T-cell (primary cell): Measurements from ENCODE around the gene BCL10. TPM values are rescaled to one million over a fixed set of nuclear protein-coding genes. Genes with fewer than 3 reads are reported as not detected.

ENCODE experiments used
- ATAC-seq, 4 experiments: fragments of 200-7000 bp in 3 of 4; fragments of 150-1000 bp in 1 of 4; cut with Tn5 transposase; replicated peaks in 1 of 4; 1 replicate in 3 of 4; 2 replicates in 1 of 4; pipeline ENCODE4 v1.10.0; 2021; ENCODE audit warnings: moderate library complexity in 3 of 4, mild to moderate bottlenecking in 2 of 4, moderate number of reproducible peaks in 1 of 4
- CTCF ChIA-PET, 2 donors: fragments of 300-600 bp; sonication (Branson Sonifier 250); formaldehyde crosslinking; loops; one replicate each; lab custom pipeline; 2022; ENCODE audit warnings: antibody characterized with exemption in 2 of 2; lab: Charles Lee
- POLR2A ChIA-PET, 2 donors: fragments of 300-600 bp; sonication (Branson Sonifier 250); formaldehyde crosslinking; loops; one replicate each; lab custom pipeline; 2022; ENCODE audit warnings: antibody characterized with exemption in 2 of 2; lab: Charles Lee
- DNase-seq, 35 experiments: peaks; one replicate each; pipeline versions ENCODE4 v3.0.0 to v3.0.0-alpha.2; 2013 to 2023
- H3K27ac ChIP-seq: one replicate; pipeline ENCODE4 v1.5.1; 2013; ENCODE audit warnings: low read length
- H3K27me3 ChIP-seq, 2 experiments: replicated peaks in 1 of 2; 1 replicate in 1 of 2; 2 replicates in 1 of 2; pipeline versions ENCODE4 v1.6.1 to v1.7.0; 2013; ENCODE audit warnings: low read length in 1 of 2, mixed read lengths in 1 of 2; ENCODE audit not compliant: control insufficient read depth in 2 of 2, insufficient read depth in 2 of 2; ENCODE audit errors: extremely low read depth in 1 of 2
- H3K36me3 ChIP-seq, 2 donors: 1 replicate in 1 of 2; 2 replicates in 1 of 2; pipeline versions ENCODE4 v1.6.1 to v1.7.0; 2013; ENCODE audit warnings: low read length in 1 of 2; ENCODE audit not compliant: control insufficient read depth in 2 of 2, insufficient read depth in 1 of 2; ENCODE audit errors: extremely low read depth in 1 of 2
- H3K4me1 ChIP-seq, 2 experiments: 1 replicate in 1 of 2; 2 replicates in 1 of 2; pipeline versions ENCODE4 v1.6.1 to v1.7.0; 2013; ENCODE audit warnings: low read length in 2 of 2, mixed read lengths in 1 of 2; ENCODE audit not compliant: insufficient read depth in 2 of 2, control insufficient read depth in 1 of 2; ENCODE audit errors: extremely low read depth in 1 of 2
- H3K4me3 ChIP-seq, 2 donors: 1 replicate in 1 of 2; 2 replicates in 1 of 2; pipeline versions ENCODE4 v1.5.1 to v1.7.0; 2013; ENCODE audit warnings: mild to moderate bottlenecking in 2 of 2, low read length in 1 of 2, moderate library complexity in 1 of 2; ENCODE audit not compliant: control insufficient read depth in 1 of 2; ENCODE audit errors: extremely low read depth in 1 of 2
- H3K9me3 ChIP-seq: 2 replicates; pipeline ENCODE4 v1.7.0; 2013
- H3K27ac Mint-ChIP-seq, 2 donors: one replicate each; pipeline ENCODE4 v1.8.0; 2020 to 2021; ENCODE audit warnings: mild to moderate bottlenecking in 2 of 2, mixed read lengths in 2 of 2
- H3K27me3 Mint-ChIP-seq, 2 donors: one replicate each; pipeline ENCODE4 v1.8.0; 2021 to 2022; ENCODE audit warnings: mixed read lengths in 2 of 2
- H3K36me3 Mint-ChIP-seq: one replicate; pipeline ENCODE4 v1.8.0; 2021; ENCODE audit warnings: mixed read lengths
- H3K4me1 Mint-ChIP-seq, 3 donors: one replicate each; pipeline ENCODE4 v1.8.0; 2020 to 2022; ENCODE audit warnings: mixed read lengths in 3 of 3, mild to moderate bottlenecking in 1 of 3
- H3K4me3 Mint-ChIP-seq, 3 donors: one replicate each; pipeline ENCODE4 v1.8.0; 2020 to 2022; ENCODE audit warnings: mild to moderate bottlenecking in 3 of 3, mixed read lengths in 3 of 3, moderate library complexity in 3 of 3
- H3K9me3 Mint-ChIP-seq, 3 donors: one replicate each; pipeline ENCODE4 v1.8.0; 2020 to 2022; ENCODE audit warnings: mixed read lengths in 3 of 3
- WGBS: methylation state at CpG from one replicate; pipeline ENCODE4 v1.1.5; 2013; ENCODE audit warnings: missing lambda C conversion rate; ENCODE audit not compliant: insufficient coverage; 5-methylcytosine and 5-hydroxymethylcytosine counted together
- total RNA-seq, 35 experiments: library from RNA in 6 of 35; stranded (reverse) in 6 of 35; fragments of 120-200 nt in 1 of 35; gene quantifications; one replicate each; pipeline versions ENCODE4 v1.2.1 to v1.2.4 and lab custom pipeline; 2013 to 2026

The BCL10 gene
- total RNA-seq, 5 donors from 2014 or later (not counting 1 experiment from before 2014, with no cell fraction given): 25.8 to 40.0 (median 28.0) TPM

DNA sequence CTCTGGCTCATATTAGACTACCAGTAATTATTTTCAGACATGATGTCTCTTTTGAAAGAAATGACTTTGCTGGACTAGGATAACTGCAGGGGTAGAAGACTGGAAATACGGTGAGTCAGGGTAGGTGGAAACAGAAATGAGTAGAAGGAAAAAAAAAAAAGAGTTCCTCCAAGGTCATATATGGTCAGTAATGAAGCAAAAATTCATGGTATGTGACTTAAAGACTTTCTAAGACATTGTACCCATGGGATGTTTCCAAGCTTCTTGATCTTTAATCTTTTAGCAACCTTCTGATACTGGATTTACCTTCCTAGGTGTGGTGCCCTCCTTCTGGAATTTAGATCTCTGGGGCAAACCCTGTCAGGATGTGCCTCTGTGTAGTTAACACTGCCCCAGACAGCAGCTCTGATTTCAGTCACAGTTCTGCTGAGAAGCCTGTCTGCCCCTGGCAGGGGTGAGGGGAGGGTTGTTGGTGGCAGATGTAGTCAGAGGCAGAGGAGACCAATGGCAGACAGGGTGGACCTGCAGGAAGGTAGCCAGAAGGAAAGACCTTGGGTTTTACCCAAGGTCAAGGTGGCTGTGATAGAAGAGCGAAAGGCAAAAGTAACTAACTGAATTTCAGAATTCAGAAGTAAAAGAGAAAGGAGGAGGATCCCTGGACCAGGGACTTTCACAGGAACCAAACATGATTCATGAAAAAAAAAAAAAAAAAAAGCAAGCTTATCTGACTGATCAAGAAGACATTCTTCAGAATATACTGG lies 44.1 kb upstream of the BCL10 start:
- peaks cover 2 to 5% of the 10 kb centered on the region in 2 experiments for H3K27me3 ChIP-seq
- no peak overlapping the region for H3K4me3 ChIP-seq
- CTCF ChIA-PET: interaction anchor here in 1 of 2 donors (0.6 kb wide), 1 partner anchor 43 kb away, joined by 3 read pairs; no protein-coding TSS in a partner anchor
- Mint-ChIP-seq H3K9me3 (no peaks in the 10 kb centered on the region), H3K27ac (no peak overlapping the region), H3K27me3 (peaks cover 20 to 32% of the 10 kb centered on the region in 2 donors), H3K4me1 (peaks cover 0 to 2% (median 0%) of the 10 kb centered on the region in 3 donors), H3K36me3 (no peaks in the 10 kb centered on the region), H3K4me3 (no peak overlapping the region)
- no peaks in the 10 kb centered on the region for H3K36me3 ChIP-seq
- DNase-seq (no peak), ATAC-seq (no peak)
- POLR2A ChIA-PET: interaction anchor here (0.5 to 0.7 kb wide), 4 partner anchors 11 to 1047 kb away, joined by 3 to 8 read pairs (median 5); no protein-coding TSS in a partner anchor
- 11% methylated on average over 1 of the region's 2 CpGs for WGBS
- no peaks in the 10 kb centered on the region for H3K9me3 ChIP-seq
- no peaks in the 10 kb centered on the region for H3K4me1 ChIP-seq
- H3K27ac ChIP-seq: no peak overlapping the region

DNA sequence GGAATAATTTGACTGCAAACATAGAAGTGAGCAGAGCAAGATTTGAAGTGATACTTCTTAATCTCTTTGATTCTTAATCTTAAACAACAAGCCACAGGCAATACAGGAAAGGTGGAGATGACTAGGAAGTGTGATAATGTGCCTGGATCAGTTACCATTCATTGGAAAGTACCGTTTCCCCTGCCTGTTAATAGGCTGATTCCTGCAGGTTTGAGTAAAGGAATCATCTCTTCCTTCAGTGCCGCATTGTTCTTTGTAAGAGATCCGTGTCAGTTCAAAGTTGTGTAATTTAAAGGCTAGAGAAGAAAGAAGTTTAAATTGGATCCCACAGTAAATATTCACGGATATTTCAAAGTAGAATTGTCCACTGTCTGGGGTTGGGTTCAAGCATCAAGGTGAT lies 43.5 kb upstream of the BCL10 start:
- H3K9me3 ChIP-seq: no peaks in the 10 kb centered on the region
- CTCF ChIA-PET: no interaction called here
- H3K4me1 Mint-ChIP-seq: peaks cover 0 to 2% (median 0%) of the 10 kb centered on the region in 3 donors
- H3K27me3 ChIP-seq: peaks cover 2 to 5% of the 10 kb centered on the region in 2 experiments
- no peak overlapping the region for H3K27ac ChIP-seq
- H3K9me3 Mint-ChIP-seq: no peaks in the 10 kb centered on the region
- H3K27ac Mint-ChIP-seq: no peak overlapping the region
- POLR2A ChIA-PET: interaction anchor here in 1 of 2 donors (0.5 kb wide), 1 partner anchor 10 kb away, joined by 3 read pairs; no protein-coding TSS in a partner anchor
- H3K36me3 Mint-ChIP-seq: no peaks in the 10 kb centered on the region
- peaks cover 20 to 32% of the 10 kb centered on the region in 2 donors for H3K27me3 Mint-ChIP-seq
- ATAC-seq (no peak), DNase-seq (no peak)
- 40% methylated on average over 1 of the region's 4 CpGs for WGBS
- no peak overlapping the region for H3K4me3 Mint-ChIP-seq
- no peaks in the 10 kb centered on the region for H3K36me3 ChIP-seq
- H3K4me3 ChIP-seq: no peak overlapping the region
- no peaks in the 10 kb centered on the region for H3K4me1 ChIP-seq

DNA sequence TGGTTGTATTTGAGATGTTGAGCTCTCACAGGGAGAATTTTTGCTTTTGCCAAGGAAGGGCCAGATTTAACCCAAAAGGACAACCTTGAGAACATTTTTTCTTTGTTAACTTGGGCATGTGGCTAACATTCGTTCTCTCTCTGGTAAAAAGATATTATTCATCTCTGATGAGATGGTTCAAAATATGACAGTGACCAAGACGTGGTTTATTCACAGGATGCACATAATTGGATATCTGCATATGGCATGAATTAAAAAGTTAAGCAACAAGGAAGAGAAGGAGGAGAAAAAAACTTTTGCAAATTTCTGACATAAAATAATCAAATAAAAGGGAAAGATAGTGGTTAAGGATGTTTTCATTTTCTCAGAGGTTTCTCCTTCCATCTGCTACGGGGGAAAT lies 43.1 kb upstream of the BCL10 start:
- H3K9me3 ChIP-seq: no peaks in the 10 kb centered on the region
- Mint-ChIP-seq H3K9me3 (no peaks in the 10 kb centered on the region), H3K27me3 (peaks cover 20 to 34% of the 10 kb centered on the region in 2 donors), H3K4me1 (peaks cover 0 to 2% (median 0%) of the 10 kb centered on the region in 3 donors), H3K27ac (no peak overlapping the region), H3K4me3 (no peak overlapping the region), H3K36me3 (no peaks in the 10 kb centered on the region)
- WGBS: no CpG with 5 or more reads among the region's 3 CpGs
- ChIA-PET POLR2A (interaction anchor here in 1 of 2 donors (0.5 kb wide), 1 partner anchor 10 kb away, joined by 3 read pairs; no protein-coding TSS in a partner anchor), CTCF (no interaction called here)
- no peaks in the 10 kb centered on the region for H3K4me1 ChIP-seq
- H3K4me3 ChIP-seq: no peak overlapping the region
- H3K27me3 ChIP-seq: peaks cover 2 to 5% of the 10 kb centered on the region in 2 experiments
- ATAC-seq: no peak
- no peak overlapping the region for H3K27ac ChIP-seq
- no peak for DNase-seq
- no peaks in the 10 kb centered on the region for H3K36me3 ChIP-seq

DNA sequence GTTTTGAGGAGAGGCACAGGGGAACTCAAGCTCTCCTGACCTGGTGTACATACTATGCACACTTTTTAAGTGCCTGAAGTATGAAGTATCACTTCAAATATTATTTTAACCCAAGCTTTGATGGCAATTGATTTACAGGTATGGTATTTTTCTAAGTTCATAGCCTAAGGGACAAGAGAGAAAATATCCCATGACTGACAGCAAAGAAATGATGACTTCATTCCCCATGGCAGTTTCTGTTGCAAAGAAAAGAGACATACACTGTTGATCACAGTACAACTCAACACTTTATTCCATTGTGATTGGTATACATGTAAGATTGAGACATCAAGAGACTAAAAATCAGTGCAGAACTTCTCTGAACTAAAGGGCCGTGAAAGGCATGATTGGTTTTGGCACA lies 41.8 kb upstream of the BCL10 start:
- no peak overlapping the region for H3K4me3 Mint-ChIP-seq
- Histone ChIP-seq H3K9me3 (no peaks in the 10 kb centered on the region), H3K4me3 (no peak overlapping the region), H3K36me3 (no peaks in the 10 kb centered on the region), H3K27ac (no peak overlapping the region), H3K4me1 (no peaks in the 10 kb centered on the region), H3K27me3 (peaks cover 2 to 8% of the 10 kb centered on the region in 2 experiments)
- H3K27ac Mint-ChIP-seq: no peak overlapping the region
- ATAC-seq (no peak), DNase-seq (no peak)
- POLR2A ChIA-PET: no interaction called here
- H3K36me3 Mint-ChIP-seq: no peaks in the 10 kb centered on the region
- no peaks in the 10 kb centered on the region for H3K9me3 Mint-ChIP-seq
- peaks cover 27 to 38% of the 10 kb centered on the region in 2 donors for H3K27me3 Mint-ChIP-seq
- CTCF ChIA-PET: no interaction called here
- no CpG with 5 or more reads among the region's 1 CpG for WGBS
- peaks cover 0 to 2% (median 0%) of the 10 kb centered on the region in 3 donors for H3K4me1 Mint-ChIP-seq

DNA sequence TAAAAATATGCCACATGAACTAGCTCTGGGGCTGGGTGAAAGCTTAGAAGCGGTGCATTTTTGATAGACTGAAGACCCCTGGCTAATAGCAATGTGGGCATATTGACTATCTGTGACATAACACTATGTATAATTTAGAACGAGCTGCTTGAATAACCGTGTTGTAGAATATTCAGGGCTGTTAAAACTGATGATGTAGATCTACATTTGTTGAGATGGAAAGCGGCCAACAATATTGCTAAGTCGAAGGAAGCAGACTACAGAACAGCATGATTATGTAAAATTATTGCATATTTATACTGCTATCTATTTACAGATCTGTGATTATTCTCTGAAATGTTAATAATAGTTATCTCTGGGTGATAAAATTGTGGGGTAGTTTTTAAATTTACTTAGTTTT lies 41.1 kb upstream of the BCL10 start:
- Histone ChIP-seq H3K4me3 (no peak overlapping the region), H3K9me3 (no peaks in the 10 kb centered on the region), H3K36me3 (no peaks in the 10 kb centered on the region), H3K4me1 (no peaks in the 10 kb centered on the region), H3K27ac (no peak overlapping the region), H3K27me3 (peaks cover 2 to 8% of the 10 kb centered on the region in 2 experiments)
- peaks cover 32 to 41% of the 10 kb centered on the region in 2 donors for H3K27me3 Mint-ChIP-seq
- peaks cover 0 to 2% (median 0%) of the 10 kb centered on the region in 3 donors for H3K4me1 Mint-ChIP-seq
- WGBS: no CpG with 5 or more reads among the region's 5 CpGs
- DNase-seq (no peak), ATAC-seq (no peak)
- H3K36me3 Mint-ChIP-seq: no peaks in the 10 kb centered on the region
- no peaks in the 10 kb centered on the region for H3K9me3 Mint-ChIP-seq
- ChIA-PET POLR2A (no interaction called here), CTCF (no interaction called here)
- no peak overlapping the region for H3K27ac Mint-ChIP-seq
- H3K4me3 Mint-ChIP-seq: no peak overlapping the region

DNA sequence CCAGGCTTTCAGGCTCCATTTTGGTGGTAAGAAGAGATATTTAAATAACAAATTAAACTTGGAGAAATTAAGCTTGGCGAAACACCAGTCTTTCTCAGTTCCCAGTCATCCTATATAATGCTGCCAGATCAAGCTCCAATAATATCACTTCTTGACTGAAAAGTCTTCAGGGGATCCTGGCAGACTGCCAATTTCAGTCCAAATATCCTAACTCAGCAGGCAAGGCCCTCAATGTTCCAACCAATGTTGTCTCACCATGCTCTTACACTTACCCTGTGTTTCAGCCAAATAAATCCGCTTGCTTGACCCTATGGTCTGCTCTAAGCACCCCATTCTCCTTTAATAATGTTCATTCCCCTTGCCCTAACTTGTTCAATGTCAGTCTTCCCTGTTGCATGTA lies 39.9 kb upstream of the BCL10 start:
- Mint-ChIP-seq H3K27ac (no peak overlapping the region), H3K27me3 (peaks cover 39 to 46% of the 10 kb centered on the region in 2 donors), H3K4me1 (peaks cover 0 to 2% (median 0%) of the 10 kb centered on the region in 3 donors), H3K36me3 (no peaks in the 10 kb centered on the region), H3K4me3 (no peak overlapping the region), H3K9me3 (no peaks in the 10 kb centered on the region)
- ChIA-PET POLR2A (no interaction called here), CTCF (no interaction called here)
- no peaks in the 10 kb centered on the region for H3K9me3 ChIP-seq
- 89% methylated on average over 2 of the region's 2 CpGs for WGBS
- no peak overlapping the region for H3K27ac ChIP-seq
- H3K4me1 ChIP-seq: no peaks in the 10 kb centered on the region
- no peak overlapping the region for H3K4me3 ChIP-seq
- peaks cover 2 to 11% of the 10 kb centered on the region in 2 experiments for H3K27me3 ChIP-seq
- ATAC-seq: no peak
- DNase-seq: no peak
- no peaks in the 10 kb centered on the region for H3K36me3 ChIP-seq
